CD4-positive, alpha-beta T cell treated with Interleukin-12 subunit alpha and Interleukin-12 subunit beta, for 1 hour (primary cell): ENCODE results near the gene CCL8.

Experiments
- DNase-seq: peaks from one replicate; pipeline ENCODE4 v3.0.0-alpha.2; 2020

Gene CCL8

GRCh38 chr17:34319039-34319483, at the start of gene CCL8:
TSS of gene CCL8 (plus strand) at chr17:34319435. CDS start at chr17:34319502, 67 bp downstream.
- no peak for DNase-seq

DNA sequence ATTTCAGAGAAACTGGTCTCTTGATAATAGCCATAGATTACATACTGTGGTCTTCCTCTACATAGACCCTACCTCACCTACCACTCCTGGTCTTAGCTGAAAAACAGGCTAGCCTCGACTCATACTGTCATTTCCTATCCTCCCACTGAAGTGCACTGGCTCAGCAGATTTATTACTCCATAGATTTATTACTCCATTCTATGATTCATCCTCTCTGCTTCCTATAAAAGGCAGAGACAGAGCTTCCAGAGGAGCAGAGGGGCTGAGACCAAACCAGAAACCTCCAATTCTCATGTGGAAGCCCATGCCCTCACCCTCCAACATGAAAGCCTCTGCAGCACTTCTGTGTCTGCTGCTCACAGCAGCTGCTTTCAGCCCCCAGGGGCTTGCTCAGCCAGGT, 49.3 kb upstream of the CCL8 start, which contains the start of gene CCL7:
Gene CCL7 (plus strand): TSS at position 253 of the 400 bp plus-strand sequence. CDS start 70 bp downstream, at position 323.
- DNase-seq = no peak

DNA sequence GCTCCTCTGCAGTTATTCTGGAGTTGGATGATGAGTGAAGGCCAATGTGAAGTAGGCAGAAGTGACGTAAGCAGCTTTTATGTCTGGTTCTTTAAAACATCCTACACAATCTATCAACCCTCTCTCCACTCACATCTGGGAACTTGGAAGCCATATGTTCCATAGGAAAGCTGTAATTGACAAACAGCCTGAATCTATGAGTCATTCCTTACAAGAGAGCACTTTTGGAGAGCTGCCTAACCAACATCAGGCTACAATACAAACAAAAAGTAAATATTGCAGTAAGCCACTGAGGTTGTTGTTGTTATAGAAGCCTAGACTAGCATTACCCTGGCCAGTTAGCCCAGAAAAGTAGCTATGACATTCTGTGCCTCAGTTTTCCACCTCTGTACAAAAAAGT, 43.4 kb upstream of the CCL8 start:
- no peak for DNase-seq

GRCh38 chr17:34276826-34277225, 42.4 kb upstream of the CCL8 start:
- no peak for DNase-seq

DNA sequence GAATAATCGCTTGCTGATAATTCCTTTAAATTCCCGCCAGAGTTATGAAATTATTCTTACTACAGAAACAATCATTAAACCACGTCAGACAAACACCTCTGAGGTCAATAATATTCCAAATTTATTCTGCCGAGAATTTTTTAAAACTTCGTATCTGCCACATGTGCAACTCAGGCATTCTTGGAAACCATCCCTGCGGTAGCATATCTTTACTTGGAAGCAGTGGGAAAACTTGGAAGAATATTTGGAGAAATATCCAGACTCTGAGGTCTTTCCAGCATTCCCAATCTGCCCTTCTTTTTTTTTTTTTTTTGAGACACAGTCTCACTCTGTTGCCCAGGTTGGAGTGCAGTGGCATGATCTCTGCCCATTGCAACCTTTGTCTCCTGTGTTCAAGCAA, 35.7 kb upstream of the CCL8 start:
- DNase-seq = no peak

- no peak for DNase-seq
Measured at GRCh38 chr17:34285286-34285792, 33.9 kb upstream of the CCL8 start, which contains the start of gene CCL11. TSS of gene CCL11 (plus strand) at chr17:34285742. CDS start at chr17:34285809, 67 bp downstream.

DNA sequence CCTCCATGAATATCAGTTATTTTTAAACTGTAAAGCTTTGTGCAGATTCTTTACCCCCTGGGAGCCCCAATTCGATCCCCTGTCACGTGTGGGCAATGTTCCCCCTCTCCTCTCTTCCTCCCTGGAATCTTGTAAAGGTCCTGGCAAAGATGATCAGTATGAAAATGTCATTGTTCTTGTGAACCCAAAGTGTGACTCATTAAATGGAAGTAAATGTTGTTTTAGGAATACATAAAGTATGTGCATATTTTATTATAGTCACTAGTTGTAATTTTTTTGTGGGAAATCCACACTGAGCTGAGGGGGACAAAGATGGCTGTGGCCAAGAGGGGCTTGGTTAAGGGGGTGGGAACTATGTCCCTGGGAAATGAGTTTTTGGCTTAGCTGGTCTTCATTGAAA, 31.4 kb upstream of the CCL8 start:
- DNase-seq = no peak

GRCh38 chr17:34290586-34290985, 28.6 kb upstream of the CCL8 start:
- no peak for DNase-seq

DNA sequence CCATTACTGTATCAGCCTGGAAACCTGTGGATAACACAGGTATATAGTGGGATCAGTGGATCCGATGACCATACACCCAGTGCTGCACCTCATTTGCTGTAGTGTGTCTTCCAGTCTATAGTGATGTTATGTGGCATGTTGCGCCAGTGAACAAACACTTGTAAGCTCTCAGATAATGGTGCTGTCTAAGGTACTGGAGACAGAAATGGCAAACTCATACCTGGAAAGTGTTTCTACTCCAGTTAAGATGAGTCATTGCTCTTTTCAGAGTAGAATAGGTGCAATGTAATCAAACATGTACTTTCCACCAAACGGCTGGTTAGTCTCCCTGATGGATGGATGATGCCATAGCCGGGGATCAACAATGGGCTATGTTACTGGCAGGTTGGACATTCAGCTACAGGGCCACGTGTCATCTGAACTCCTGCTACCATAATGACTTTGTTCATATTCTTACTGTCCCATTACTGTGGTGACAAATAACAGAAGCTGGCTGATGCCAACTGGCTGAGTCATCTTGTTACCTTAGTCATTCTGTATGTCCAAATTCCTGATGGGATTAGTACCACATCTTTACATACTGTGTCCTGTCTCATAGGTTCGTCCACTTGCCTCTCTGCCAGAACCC, 27.4 kb upstream of the CCL8 start:
- DNase-seq = no peak

DNA sequence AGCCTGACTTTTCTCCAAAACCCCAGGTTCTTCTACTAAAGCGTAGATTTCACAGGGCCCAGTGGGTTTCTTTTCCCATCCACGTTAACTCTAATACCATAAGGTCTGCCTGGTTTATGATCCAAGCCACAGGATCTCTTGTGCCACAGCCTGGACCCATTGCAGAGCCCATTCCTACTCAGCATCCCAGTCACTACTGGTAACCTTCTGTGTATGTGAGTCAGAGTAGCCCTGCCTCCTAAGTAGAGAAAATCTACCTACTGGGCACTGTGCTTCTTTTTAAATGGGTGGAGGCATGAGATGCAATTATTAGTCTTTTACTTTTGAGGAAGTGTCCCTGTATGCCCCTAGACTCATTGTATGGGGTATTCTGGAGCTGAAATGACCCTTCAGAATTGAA, 20.2 kb upstream of the CCL8 start:
- no peak for DNase-seq

- no peak for DNase-seq
Measured at GRCh38 chr17:34299956-34300577, 19.2 kb upstream of the CCL8 start.

DNA sequence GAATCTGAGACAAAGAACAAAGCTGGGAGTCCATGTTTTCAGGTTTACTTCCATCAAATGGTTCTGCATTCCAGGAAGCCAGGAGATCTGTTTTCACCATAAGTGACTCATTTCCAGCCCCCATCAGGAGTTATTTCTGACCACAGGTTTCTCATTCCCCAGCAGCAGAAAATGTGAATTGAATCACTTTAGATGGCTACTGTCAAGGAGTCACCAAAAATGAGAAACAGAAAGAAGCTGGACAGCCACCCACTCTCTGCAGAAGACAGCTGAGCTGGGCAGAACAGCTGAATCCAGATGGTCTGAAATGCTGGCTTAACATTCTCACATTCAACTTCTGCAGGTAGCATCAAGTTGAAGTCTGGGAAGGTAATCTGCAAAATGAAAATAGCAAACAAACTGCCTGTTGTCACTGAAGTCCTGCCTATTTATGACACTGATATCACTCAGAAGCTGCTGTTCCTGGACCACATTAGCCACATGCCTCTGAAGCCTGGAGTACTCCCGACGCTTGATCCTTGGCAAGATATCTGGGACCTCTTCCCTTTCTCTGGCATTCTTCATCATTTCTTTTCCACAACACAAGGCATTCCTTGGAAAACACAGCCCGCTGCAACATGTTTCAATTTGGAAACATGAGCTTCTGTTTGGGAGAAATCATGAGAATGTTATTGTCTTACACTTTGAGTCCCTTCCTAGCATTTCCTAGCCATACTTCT, 18.4 kb upstream of the CCL8 start:
- no peak for DNase-seq

DNA sequence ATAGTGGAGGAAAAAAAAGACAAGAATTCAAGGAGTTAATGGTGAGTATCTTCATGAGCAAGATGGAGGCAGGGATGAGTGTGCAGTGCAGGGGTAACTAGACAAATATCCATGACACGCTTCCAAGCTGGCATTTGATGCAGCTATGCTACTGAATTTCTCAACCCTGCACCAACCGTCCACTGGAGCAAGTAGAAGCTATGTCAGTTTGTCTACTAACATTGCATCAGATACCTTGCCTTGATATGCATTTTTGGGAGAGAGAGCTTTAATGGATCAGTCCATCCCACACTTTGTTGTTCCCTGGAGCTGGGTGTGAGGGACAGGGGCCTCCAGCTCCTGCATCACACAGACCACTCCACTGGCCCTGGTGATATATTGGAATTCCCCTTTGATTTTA, 17.2 kb upstream of the CCL8 start:
- no peak for DNase-seq

GRCh38 chr17:34302636-34303035, 16.6 kb upstream of the CCL8 start:
- no peak for DNase-seq

- DNase-seq = no peak
Measured at GRCh38 chr17:34303606-34304005, 15.6 kb upstream of the CCL8 start.

DNA sequence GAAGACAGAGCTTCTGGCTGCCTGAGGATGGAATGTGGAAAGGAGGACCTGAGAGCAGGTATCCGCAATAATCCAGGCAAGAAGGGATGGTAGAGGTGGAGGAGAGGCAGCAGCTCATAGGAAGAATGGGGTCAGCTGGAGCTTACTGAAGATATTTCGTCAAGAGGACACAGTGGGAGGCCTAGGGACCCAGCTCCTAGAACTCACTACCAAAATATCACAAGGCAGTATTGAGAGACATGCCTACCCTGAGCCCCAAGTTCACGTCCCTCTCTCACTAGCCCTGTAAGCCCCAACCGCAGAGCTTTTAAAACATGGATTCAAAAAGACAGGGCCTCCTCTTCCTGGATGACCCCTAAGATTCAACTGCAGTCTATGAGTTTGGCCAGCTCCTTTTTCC, 14.2 kb upstream of the CCL8 start:
- no peak for DNase-seq

DNA sequence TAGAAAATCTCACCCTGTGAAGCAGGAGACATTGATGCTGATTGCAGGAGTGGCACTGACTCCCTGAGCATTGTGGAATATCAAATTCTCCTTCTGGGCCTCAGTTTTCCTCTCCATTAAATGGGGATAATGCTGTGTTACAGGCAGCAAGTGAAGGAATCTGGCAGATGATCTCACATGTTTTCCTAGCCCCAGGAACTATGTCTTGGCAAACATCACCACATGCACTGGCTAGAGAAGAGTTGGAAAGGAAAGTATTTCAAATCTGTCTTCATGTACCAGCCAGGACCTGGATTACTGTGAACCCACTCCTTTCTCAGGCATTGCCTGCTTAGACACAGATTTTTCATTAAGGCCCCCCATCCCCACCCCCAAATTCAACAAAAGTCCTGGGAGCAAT, 13.6 kb upstream of the CCL8 start:
- no peak for DNase-seq

GRCh38 chr17:34306466-34306865, 12.8 kb upstream of the CCL8 start:
- no peak for DNase-seq

- no peak for DNase-seq
Measured at GRCh38 chr17:34307110-34307509, 12.1 kb upstream of the CCL8 start.

- no peak for DNase-seq
Measured at GRCh38 chr17:34308371-34308770, 10.9 kb upstream of the CCL8 start.

- no peak for DNase-seq
Measured at GRCh38 chr17:34311291-34311690, 7.9 kb upstream of the CCL8 start.

DNA sequence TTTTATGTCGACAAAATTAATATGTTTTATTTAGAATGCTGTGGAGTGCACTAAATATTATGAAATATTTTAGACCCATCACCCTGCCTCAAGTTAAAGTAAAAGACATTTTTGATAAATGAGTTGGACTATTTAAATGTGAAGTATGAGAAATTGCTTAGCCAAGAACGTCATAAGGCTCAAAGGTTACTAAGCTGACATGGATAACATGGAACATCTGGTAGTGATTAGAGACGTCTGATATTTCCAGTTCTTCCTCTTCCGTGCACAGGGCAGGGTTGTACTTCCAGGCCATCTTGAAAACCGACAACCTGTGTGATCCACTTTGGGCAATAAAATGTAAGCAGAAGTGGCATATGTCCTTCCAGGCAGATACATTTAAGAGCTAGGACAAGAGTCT, 7.2 kb upstream of the CCL8 start:
- no peak for DNase-seq

GRCh38 chr17:34313164-34313563, 6.1 kb upstream of the CCL8 start:
- DNase-seq = no peak

- no peak for DNase-seq
Measured at GRCh38 chr17:34314279-34314678, 5.0 kb upstream of the CCL8 start.
